Activated naive CD4-positive, alpha-beta T cell treated with anti-CD3 and anti-CD28 coated beads for 36 hours (primary cell): Measurements from ENCODE around the gene GATB. TPM values are rescaled to one million over a fixed set of nuclear protein-coding genes. Genes with fewer than 3 reads are reported as not detected.

ENCODE experiments used
- CTCF ChIA-PET: fragments of 350-600 bp; sonication (Branson Sonifier 250); formaldehyde crosslinking; loops from one replicate; lab custom pipeline; 2021; ENCODE audit warnings: antibody characterized with exemption; lab: Charles Lee
- DNase-seq: peaks from one replicate; pipeline ENCODE4 v3.0.0-alpha.2; 2020
- H3K27ac Mint-ChIP-seq: one replicate; pipeline ENCODE4 v1.8.0; 2021; ENCODE audit warnings: mild to moderate bottlenecking, mixed read lengths
- H3K27me3 Mint-ChIP-seq: one replicate; pipeline ENCODE4 v1.8.0; 2021; ENCODE audit warnings: low read depth, mixed read lengths
- H3K36me3 Mint-ChIP-seq: one replicate; pipeline ENCODE4 v1.8.0; 2021; ENCODE audit warnings: low read depth, mixed read lengths
- H3K4me1 Mint-ChIP-seq: one replicate; pipeline ENCODE4 v1.8.0; 2021; ENCODE audit warnings: low read depth, mixed read lengths
- H3K4me3 Mint-ChIP-seq: one replicate; pipeline ENCODE4 v1.8.0; 2021; ENCODE audit warnings: mild to moderate bottlenecking, moderate library complexity, mixed read lengths
- H3K9me3 Mint-ChIP-seq: one replicate; pipeline ENCODE4 v1.8.0; 2021; ENCODE audit warnings: mixed read lengths
- intact Hi-C: fragments of 100-400 bp; cut with micrococcal nuclease; formaldehyde crosslinking; loops from one replicate; pipeline ENCODE4 v1.15.1; 2023
- total RNA-seq, 2 experiments: library from RNA; stranded (reverse); gene quantifications; one replicate each; pipeline ENCODE4 v1.2.3, GENCODE V29; 2021

GATB gene
- total RNA-seq, 2 experiments from 2014 or later: 15.2 to 22.1 TPM

- H3K9me3 Mint-ChIP-seq: no peaks in the 10 kb centered on the region
- peaks cover 18% of the 10 kb centered on the region for H3K4me1 Mint-ChIP-seq
- no peaks in the 10 kb centered on the region for H3K27me3 Mint-ChIP-seq
- H3K36me3 Mint-ChIP-seq: no peaks in the 10 kb centered on the region
- no peak for DNase-seq
- intact Hi-C loops: no loop called here
- CTCF ChIA-PET: no interaction called here
- no peak overlapping the region for H3K27ac Mint-ChIP-seq
- H3K4me3 Mint-ChIP-seq: no peak overlapping the region
Measured at GRCh38 chr4:151660676-151661075, 100.1 kb downstream of the GATB start.

DNA sequence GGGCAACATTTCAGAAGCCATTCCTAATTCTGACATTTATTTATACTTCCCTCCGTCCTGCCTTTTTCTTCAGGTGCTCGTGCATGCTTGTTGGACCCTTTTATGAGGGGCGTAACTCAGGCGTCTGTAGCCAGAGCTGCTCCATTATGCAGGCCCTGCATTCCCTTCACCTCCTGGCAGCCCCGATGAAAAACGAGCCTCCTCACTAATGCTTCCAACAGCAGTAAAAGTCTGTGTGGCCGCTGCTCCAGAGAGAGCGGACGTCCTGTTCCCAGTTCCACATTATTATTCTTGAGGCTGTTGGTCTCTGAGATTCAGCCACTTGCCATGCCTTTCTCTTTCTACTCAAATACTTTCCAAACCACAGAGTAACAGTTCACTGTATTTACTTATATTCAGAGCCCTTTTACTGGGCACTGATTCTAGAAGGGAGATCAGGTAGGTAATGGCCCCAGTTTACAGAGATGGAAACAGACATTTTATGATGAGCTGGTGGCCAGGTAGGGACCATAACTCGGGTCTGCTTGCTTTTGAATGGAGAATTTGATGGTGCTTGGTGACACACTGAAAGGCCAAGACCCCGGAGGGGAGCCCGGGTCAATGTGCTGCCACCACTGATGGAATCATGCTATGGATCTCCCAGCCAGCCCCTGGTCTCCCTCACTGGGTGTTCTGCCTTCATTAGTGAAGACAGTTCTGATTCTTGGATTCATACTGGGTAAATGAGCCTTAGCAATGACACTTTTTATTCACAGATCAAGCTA is 101.0 kb downstream of the GATB start:
- Mint-ChIP-seq H3K36me3 (no peaks in the 10 kb centered on the region), H3K4me3 (no peak overlapping the region), H3K27ac (peak overlapping the region; percentile 81), H3K9me3 (no peaks in the 10 kb centered on the region), H3K27me3 (no peaks in the 10 kb centered on the region), H3K4me1 (peaks cover 18% of the 10 kb centered on the region)
- CTCF ChIA-PET: interaction anchor here (1.3 to 1.5 kb wide), 2 partner anchors 15 to 543 kb away, joined by 3 to 5 read pairs; no protein-coding TSS in a partner anchor
- intact Hi-C loops: loop anchor here (5.0 kb wide), 1 partner anchor 103 kb away; the partner anchor contains the start of gene GATB
- DNase-seq: no peak

DNA sequence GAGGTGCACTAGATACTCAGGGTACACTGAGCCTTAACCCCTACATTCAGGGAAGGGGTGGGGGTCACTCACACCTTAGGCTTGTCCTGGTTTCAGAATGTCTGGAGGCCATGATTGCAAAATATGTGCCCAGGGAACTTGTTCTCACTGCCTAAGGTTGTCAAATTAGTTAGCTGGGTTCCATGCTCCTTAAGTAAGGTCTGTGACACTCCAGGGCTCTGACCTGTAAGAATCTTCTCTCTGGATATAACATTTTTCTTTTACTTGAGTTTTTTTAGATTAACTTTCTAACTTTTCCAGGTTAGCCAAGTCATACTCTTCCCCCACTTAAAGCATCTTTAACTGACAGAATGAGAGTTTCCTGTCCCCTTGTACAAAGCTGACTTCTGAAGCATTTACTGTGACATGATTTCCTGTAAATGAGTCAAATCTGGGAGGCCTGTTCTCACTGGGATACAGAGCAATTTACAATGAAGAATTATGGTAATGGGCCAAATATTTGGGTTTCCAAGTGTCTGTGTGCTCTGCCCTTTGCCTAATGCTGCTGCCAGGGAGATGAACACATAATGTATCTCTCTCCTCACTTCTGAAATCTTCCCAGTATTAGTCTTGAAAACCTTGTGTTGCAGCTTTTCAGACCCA is 101.7 kb downstream of the GATB start:
- Mint-ChIP-seq H3K4me3 (no peak overlapping the region), H3K27me3 (no peaks in the 10 kb centered on the region), H3K9me3 (no peaks in the 10 kb centered on the region), H3K36me3 (no peaks in the 10 kb centered on the region), H3K27ac (peak overlapping the region; percentile 81), H3K4me1 (peaks cover 18% of the 10 kb centered on the region)
- intact Hi-C loops: loop anchor here (5.0 kb wide), 1 partner anchor 103 kb away; the partner anchor contains the start of gene GATB
- CTCF ChIA-PET: interaction anchor here (1.0 to 1.5 kb wide), 3 partner anchors 14 to 542 kb away, joined by 3 to 5 read pairs (median 3); no protein-coding TSS in a partner anchor
- no peak for DNase-seq

GRCh38 chr4:151657896-151658295 is 102.9 kb downstream of the GATB start:
- H3K27ac Mint-ChIP-seq: no peak overlapping the region
- CTCF ChIA-PET: interaction anchor here (1.0 kb wide), 1 partner anchor 18 kb away, joined by 3 read pairs; no protein-coding TSS in a partner anchor

GRCh38 chr4:151656058-151656457 is 104.7 kb downstream of the GATB start:
- Mint-ChIP-seq H3K27me3 (no peaks in the 10 kb centered on the region), H3K9me3 (no peaks in the 10 kb centered on the region), H3K27ac (no peak overlapping the region), H3K4me3 (no peak overlapping the region), H3K4me1 (peaks cover 18% of the 10 kb centered on the region), H3K36me3 (no peaks in the 10 kb centered on the region)
- intact Hi-C loops: loop anchor here (5.0 kb wide), 1 partner anchor 106 kb away; the partner anchor contains the start of gene GATB
- no peak for DNase-seq
- CTCF ChIA-PET: no interaction called here

More at GRCh38 chr4:151657896-151658295, 102.9 kb downstream of the GATB start:
- Mint-ChIP-seq H3K4me1 (peaks cover 18% of the 10 kb centered on the region), H3K27me3 (no peaks in the 10 kb centered on the region), H3K9me3 (no peaks in the 10 kb centered on the region), H3K36me3 (no peaks in the 10 kb centered on the region), H3K4me3 (no peak overlapping the region)
- DNase-seq: no peak
- intact Hi-C loops: loop anchor here (5.0 kb wide), 1 partner anchor 104 kb away; the partner anchor contains the start of gene GATB

GRCh38 chr4:151653548-151653918 is 107.3 kb downstream of the GATB start:
- Mint-ChIP-seq H3K9me3 (no peaks in the 10 kb centered on the region), H3K27ac (no peak overlapping the region), H3K4me1 (peaks cover 2% of the 10 kb centered on the region), H3K36me3 (no peaks in the 10 kb centered on the region), H3K27me3 (no peaks in the 10 kb centered on the region), H3K4me3 (no peak overlapping the region)
- CTCF ChIA-PET: no interaction called here
- intact Hi-C loops: no loop called here
- DNase-seq: no peak

DNA sequence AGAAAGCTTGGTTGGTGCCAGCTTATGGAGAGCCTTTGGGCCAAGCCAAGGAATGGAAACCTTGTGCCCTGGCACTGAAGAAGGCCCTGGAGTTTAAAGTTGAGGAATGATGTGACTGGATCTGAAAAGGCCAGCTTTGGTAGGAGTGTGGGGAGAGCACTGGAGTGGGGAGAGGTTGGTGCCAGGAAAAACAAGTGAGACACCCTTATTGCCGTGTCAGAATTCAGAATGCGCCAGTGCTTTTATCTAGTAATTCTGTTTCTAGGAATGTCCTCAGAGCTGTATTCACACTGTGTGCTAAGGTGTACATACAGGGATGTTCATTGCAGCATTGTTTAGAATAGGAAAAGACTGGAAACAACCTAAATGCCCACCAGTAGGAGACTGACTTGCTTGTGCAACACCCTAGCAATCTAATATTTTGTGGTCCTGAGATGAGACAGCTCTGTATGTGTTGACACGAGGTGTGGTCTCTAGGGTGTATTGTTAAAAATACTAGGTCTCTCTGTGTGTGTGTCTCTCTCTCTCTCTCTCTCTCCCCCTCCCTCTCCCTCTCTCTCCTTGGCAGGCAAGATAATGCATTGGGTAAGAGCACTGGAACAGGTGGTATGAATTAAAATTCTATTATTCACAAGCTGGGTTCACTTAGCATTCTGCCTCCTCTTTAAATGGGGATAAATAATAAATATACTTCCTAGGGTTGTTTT is 107.8 kb downstream of the GATB start:
- no peak for DNase-seq
- intact Hi-C loops: no loop called here
- no peaks in the 10 kb centered on the region for H3K36me3 Mint-ChIP-seq
- H3K27ac Mint-ChIP-seq: no peak overlapping the region
- no peaks in the 10 kb centered on the region for H3K9me3 Mint-ChIP-seq
- H3K4me1 Mint-ChIP-seq: no peaks in the 10 kb centered on the region
- H3K4me3 Mint-ChIP-seq: no peak overlapping the region
- no peaks in the 10 kb centered on the region for H3K27me3 Mint-ChIP-seq
- CTCF ChIA-PET: no interaction called here

DNA sequence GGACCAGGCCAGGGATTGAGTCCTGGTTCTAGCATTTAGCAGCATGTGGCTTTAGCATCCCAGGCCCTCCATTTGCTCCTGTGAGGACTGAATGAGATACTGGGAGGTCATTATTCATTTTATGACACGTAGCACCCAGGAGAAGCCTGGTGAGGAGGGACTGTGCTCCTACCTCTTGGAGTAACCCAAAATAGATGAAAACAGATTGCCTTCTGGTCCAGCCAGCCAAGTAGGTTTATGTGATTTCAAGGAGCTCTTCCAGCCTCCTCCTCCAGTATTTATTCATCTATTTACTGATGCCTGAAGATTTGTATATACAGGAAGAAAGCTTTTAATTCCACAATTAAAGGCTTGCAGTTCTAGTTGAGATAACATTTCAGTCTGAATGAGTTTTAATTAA is 109.3 kb downstream of the GATB start:
- Mint-ChIP-seq H3K9me3 (no peaks in the 10 kb centered on the region), H3K4me3 (no peak overlapping the region), H3K36me3 (no peaks in the 10 kb centered on the region), H3K27me3 (no peaks in the 10 kb centered on the region), H3K27ac (no peak overlapping the region), H3K4me1 (no peaks in the 10 kb centered on the region)
- no peak for DNase-seq
- intact Hi-C loops: no loop called here
- CTCF ChIA-PET: interaction anchor here (0.9 kb wide), 1 partner anchor 151 kb away, joined by 3 read pairs; no protein-coding TSS in a partner anchor

GRCh38 chr4:151649479-151649878 is 111.3 kb downstream of the GATB start:
- H3K27me3 Mint-ChIP-seq: no peaks in the 10 kb centered on the region
- H3K4me3 Mint-ChIP-seq: no peak overlapping the region
- no peaks in the 10 kb centered on the region for H3K9me3 Mint-ChIP-seq
- intact Hi-C loops: no loop called here
- DNase-seq: no peak
- no peaks in the 10 kb centered on the region for H3K4me1 Mint-ChIP-seq
- CTCF ChIA-PET: no interaction called here
- H3K27ac Mint-ChIP-seq: no peak overlapping the region
- H3K36me3 Mint-ChIP-seq: no peaks in the 10 kb centered on the region

GRCh38 chr4:151646322-151646721 is 114.5 kb downstream of the GATB start:
- Mint-ChIP-seq H3K36me3 (no peaks in the 10 kb centered on the region), H3K4me1 (no peaks in the 10 kb centered on the region), H3K27me3 (no peaks in the 10 kb centered on the region), H3K27ac (no peak overlapping the region), H3K4me3 (no peak overlapping the region), H3K9me3 (no peaks in the 10 kb centered on the region)
- no peak for DNase-seq
- intact Hi-C loops: no loop called here
- CTCF ChIA-PET: no interaction called here

- H3K9me3 Mint-ChIP-seq: no peaks in the 10 kb centered on the region
- H3K4me1 Mint-ChIP-seq: no peaks in the 10 kb centered on the region
- H3K36me3 Mint-ChIP-seq: no peaks in the 10 kb centered on the region
- DNase-seq: peak; percentile 32
- H3K4me3 Mint-ChIP-seq: no peak overlapping the region
- H3K27me3 Mint-ChIP-seq: no peaks in the 10 kb centered on the region
- intact Hi-C loops: loop anchor here (1.0 kb wide), 1 partner anchor 527 kb away; no protein-coding TSS in a partner anchor
- no peak overlapping the region for H3K27ac Mint-ChIP-seq
- CTCF ChIA-PET: interaction anchor here (1.3 kb wide), 1 partner anchor 14 kb away, joined by 5 read pairs; no protein-coding TSS in a partner anchor
Measured at GRCh38 chr4:151644622-151645021, 116.2 kb downstream of the GATB start.

DNA sequence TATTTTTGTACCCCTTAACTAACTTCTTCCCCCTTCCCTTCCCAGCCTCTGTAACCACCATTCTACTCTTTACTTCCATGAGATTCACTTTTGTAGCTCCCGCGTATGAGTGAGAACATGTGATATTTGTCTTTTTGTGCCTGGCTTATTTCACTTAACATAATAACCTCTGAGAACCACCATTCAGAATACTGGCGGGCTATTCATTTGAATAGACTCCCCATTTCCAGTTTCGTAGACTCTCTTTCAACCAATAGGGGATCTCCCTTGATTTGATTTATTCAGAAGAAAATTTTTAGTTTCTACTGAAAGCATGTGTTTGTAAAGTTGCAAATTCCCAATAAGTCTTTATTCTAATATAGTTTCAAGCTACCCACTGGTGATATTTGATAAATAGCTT is 117.2 kb downstream of the GATB start:
- Mint-ChIP-seq H3K4me3 (no peak overlapping the region), H3K9me3 (no peaks in the 10 kb centered on the region), H3K27ac (no peak overlapping the region), H3K27me3 (no peaks in the 10 kb centered on the region), H3K4me1 (no peaks in the 10 kb centered on the region), H3K36me3 (no peaks in the 10 kb centered on the region)
- DNase-seq: no peak
- intact Hi-C loops: no loop called here
- CTCF ChIA-PET: interaction anchor here (0.7 to 1.2 kb wide), 2 partner anchors 17 to 26 kb away, joined by 3 to 4 read pairs; no protein-coding TSS in a partner anchor
